ACHN (cell line): ENCODE data around the gene ZNF592.

Experiments used
- DNase-seq: peaks from one replicate; pipeline ENCODE4 v3.0.0-alpha.2; 2015
- in situ Hi-C: cut with HindIII; loops from 2 replicates; pipeline ENCODE4 v1.10.0; 2017; ENCODE audit warnings: low sequenced_read_pairs, low pct_ligation_motif_present, low pct_unique_long_range_greater_than_20kb

ZNF592 gene

GRCh38 chr15:84799511-84800187 is 51.3 kb downstream of the ZNF592 start:
- in situ Hi-C loops = no loop called here
- DNase-seq = no peak

- DNase-seq = no peak
- in situ Hi-C loops = no loop called here
These were observed 52.0 kb downstream of the ZNF592 start for GRCh38 chr15:84800365-84800806.

GRCh38 chr15:84804005-84804900 is 55.9 kb downstream of the ZNF592 start:
- DNase-seq = no peak
- in situ Hi-C loops = no loop called here

GRCh38 chr15:84805221-84805620 is 56.8 kb downstream of the ZNF592 start:
- in situ Hi-C loops = no loop called here
- no peak for DNase-seq

GRCh38 chr15:84807228-84807627 is 58.8 kb downstream of the ZNF592 start:
- DNase-seq = no peak
- in situ Hi-C loops = no loop called here

GRCh38 chr15:84810073-84810840 is 61.9 kb downstream of the ZNF592 start:
- in situ Hi-C loops = no loop called here

GRCh38 chr15:84811151-84811550 is 62.8 kb downstream of the ZNF592 start:
- DNase-seq = no peak
- in situ Hi-C loops = no loop called here

More at GRCh38 chr15:84810073-84810840, 61.9 kb downstream of the ZNF592 start:
- no peak for DNase-seq

GRCh38 chr15:84811828-84812227 is 63.4 kb downstream of the ZNF592 start:
- in situ Hi-C loops = no loop called here
- DNase-seq = no peak

- in situ Hi-C loops = no loop called here
- no peak for DNase-seq
These were observed 64.5 kb downstream of the ZNF592 start for GRCh38 chr15:84812842-84813241.

GRCh38 chr15:84813435-84813834 is 65.0 kb downstream of the ZNF592 start:
- DNase-seq = no peak
- in situ Hi-C loops = no loop called here

GRCh38 chr15:84813931-84814330 is 65.5 kb downstream of the ZNF592 start:
- DNase-seq = no peak
- in situ Hi-C loops = no loop called here

GRCh38 chr15:84814916-84815315 is 66.5 kb downstream of the ZNF592 start:
- DNase-seq = no peak
- in situ Hi-C loops = no loop called here

- DNase-seq = no peak
- in situ Hi-C loops = no loop called here
These were observed 68.5 kb downstream of the ZNF592 start, which contains the start of gene ALPK3 for GRCh38 chr15:84816694-84817465. Gene ALPK3 (plus strand): TSS chr15:84817356. CDS start chr15:84817453, 97 bp downstream.

- in situ Hi-C loops = no loop called here
These were observed 69.2 kb downstream of the ZNF592 start for GRCh38 chr15:84817466-84818081.

GRCh38 chr15:84818261-84819131 is 70.1 kb downstream of the ZNF592 start:
- DNase-seq = no peak
- in situ Hi-C loops = no loop called here

More at GRCh38 chr15:84817466-84818081, 69.2 kb downstream of the ZNF592 start:
- no peak for DNase-seq

GRCh38 chr15:84819291-84819768 is 70.9 kb downstream of the ZNF592 start:
- in situ Hi-C loops = no loop called here
- no peak for DNase-seq

- in situ Hi-C loops = no loop called here
- DNase-seq = no peak
These were observed 71.4 kb downstream of the ZNF592 start for GRCh38 chr15:84819791-84820190.
